ENCODE measurements around the gene NEK4.
"Not testable (repeated sequence)": the region's sequence is repeated elsewhere in the genome, so short reads cannot be mapped to it uniquely, and the experiment has no call there.

The NEK4 gene

DNA sequence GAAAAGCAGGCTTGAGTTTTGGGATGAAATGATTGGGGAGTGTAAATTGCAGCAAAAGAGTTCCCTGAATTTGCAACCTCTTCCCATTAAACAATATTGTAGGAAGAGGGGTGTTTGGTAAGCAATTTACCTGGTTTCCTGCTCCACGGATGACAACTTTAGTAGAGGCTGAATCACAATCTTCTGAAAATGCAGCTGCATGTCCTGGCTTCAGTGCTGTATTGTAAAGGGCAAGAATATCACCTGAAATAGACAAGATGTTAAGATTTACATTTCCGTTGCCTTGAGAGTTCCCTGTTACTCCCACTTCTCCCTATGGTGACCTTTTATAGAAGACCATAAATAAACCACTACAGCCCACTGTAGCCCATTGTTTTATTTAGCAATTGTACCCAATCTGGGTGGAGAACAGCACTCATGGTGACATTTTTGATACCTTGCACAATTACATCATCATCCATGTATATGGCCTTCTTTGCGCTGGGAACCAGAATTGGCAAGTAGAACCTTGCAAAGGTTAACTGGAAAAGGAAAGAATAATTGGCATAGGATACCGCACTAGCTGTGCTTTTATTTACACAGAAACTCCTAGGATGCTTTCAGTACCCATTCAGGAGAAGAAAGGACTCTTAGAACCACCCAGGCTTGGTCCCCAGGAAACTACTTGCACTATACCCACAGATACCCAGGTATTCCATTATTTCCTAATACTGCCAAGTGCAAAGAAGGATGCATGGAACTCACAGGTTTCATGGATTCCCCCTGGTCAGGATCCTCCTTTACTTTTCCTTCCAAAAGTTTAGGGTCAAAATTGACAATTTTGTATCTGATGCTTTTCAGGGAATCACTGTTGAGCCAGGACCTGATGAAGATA lies 74.7 kb downstream of the NEK4 start:
- no peak for DNase-seq

DNA sequence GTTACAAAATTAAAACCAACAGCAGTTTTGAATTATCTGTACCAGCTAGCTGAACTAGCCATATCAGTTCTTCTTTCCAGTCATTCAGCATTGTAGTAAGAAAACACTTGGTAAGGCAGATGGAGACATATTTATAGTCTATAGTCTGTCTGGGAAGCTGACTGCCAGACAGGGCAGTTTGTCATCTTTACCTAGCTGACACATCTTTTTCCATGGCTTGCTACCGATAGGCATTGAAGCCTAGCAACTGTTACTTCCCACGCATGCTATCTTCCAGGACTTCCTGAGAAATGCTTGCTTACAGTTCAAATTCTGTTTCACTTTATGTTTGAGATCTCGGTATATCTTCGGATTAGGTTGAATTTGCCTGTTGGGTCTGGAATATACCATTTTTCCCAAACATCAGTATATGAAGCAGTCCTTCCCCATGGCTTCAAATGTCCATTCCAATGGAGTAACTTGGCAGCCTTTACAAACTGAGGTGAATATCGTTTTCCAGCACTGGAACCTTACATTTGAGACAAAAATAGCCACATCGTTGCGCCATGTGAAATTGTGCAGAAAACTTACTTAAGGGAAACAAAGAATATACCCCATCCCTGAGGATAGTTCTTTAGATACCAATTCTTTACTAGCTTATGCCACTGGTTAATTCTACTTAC lies 76.1 kb downstream of the NEK4 start:
- no peak for DNase-seq

DNA sequence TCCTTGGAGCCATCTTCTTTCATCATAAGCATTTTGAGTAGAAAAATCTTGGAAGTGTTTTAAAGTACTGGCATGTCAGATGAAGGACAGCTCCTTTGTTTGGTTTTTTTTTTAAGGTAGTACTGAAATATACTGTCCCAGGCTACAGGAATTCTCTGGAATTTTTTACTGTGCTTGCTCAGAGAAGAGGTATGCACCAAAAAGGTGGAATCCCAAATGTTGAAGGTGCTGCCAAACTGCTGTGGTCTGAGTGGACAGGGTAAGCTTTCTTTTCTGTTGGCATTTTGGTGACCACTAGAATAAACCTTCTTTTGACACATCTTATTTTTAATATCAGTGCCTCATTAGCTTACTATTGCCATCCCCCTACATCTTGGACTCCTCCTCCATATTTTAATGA lies 77.7 kb downstream of the NEK4 start:
- no peak for DNase-seq

DNA sequence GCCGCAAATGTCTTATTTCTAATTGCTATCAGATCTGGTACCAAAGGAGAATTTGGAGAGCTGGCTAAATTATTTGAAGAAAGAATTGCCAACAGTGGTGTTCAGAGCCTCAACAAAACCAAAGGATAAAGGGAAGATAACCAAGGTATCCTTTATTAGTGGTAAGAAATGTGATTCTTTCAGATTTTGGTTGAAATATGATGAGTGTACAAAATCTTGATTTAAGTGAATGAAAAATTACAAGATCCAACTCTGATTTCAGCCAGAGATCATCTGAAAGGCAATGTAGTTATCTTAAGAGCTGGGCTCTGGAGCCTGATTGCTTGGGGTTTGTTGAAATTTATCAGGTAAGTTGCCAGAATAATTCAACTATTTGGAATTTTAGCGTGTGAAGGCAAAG lies 80.2 kb downstream of the NEK4 start:
- DNase-seq, result no peak

DNA sequence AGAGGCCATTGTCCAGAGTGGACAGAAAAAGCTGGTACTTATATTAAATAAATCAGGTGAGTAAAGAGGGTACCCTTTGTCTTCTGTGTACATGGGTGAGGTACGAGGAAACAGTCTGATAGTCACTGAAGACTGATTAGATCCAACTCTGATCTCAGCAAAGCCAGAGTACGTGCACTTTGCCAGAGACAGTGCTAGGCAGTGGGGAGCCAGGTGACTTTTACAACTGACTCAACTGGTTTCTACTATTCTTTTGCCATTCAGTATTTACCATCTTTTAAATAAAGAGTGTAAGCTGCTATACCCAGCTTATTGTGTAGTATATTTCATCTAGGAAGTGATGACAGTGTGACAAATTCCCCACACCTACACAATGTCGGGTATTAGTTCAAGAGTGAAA lies 81.6 kb downstream of the NEK4 start:
- no peak for DNase-seq

DNA sequence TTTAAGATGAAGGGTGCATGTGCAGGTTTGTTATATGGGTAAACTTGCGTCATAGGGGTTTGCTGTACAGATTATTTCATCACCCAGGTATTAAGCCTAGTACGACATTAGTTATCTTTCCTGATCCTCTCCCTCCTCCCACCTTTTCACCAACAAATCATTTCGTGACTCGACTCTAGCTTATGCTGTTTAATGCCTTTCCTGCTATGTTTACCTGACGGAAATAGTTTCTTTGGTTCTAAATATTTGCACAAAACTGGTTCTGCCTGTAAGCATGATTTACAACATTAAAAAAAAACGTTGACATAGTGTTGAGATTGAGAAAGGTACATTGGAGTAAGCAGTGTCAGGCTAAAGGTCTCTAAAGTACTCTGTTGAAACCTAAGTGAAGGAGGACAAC lies 82.5 kb downstream of the NEK4 start:
- DNase-seq, result no peak

DNA sequence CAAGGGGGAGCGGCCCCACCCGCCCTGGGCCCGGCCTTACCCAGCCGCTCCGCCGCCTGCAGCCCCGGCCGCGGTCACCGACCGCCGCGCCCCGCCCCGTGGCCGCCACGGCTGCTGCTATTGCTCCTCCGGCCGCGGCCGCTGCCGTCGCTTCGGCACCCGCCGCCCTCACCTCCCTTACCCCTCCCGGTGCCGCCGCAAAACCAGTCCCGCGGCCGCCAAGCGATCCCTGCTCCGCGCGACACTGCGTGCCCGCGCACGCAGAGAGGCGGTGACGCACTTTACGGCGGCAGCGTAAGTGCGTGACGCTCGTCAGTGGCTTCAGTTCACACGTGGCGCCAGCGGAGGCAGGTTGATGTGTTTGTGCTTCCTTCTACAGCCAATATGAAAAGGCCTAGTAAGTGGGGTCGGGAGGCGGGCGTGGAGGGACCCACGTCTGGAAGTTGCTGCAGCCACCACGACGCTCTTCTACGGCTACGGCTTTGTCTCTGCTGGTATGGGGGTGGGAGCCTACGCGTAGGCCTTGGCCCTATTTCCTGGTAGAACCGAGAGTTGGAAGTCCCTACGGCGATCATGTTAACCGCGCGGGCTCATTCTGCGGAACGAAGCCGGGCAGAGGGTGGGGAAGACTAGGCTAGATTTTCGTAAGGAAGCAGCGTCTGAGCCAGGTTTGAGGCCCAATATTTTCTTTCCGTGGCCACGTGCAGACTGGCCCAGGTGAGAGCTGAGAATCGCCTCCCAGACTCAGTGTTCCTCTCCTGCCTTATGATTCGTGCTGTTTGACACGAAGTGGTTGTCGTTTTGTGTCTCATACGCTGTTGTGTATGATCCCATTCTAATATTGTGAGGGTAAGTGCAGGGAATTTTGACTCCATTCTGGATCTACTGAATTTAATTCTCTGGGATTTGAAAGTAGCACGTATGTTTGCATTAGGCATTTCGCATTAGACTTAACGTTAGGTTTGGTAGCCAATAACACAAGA lies 84.7 kb downstream of the NEK4 start, which contains the start of the genes GNL3 and PBRM1:
Gene GNL3 (plus strand): TSS at position 324 of the 983 bp plus-strand sequence. CDS start 61 bp downstream, at position 385.
Gene PBRM1 (minus strand): TSS at position 205 of the 983 bp plus-strand sequence.
- DNase-seq, result peak; percentile 95

- DNase-seq, result peak; percentile 94
Observed at GRCh38 chr3:52685285-52685708, 85.4 kb downstream of the NEK4 start.

- no peak for DNase-seq
Observed at GRCh38 chr3:52684184-52684583, 86.6 kb downstream of the NEK4 start.

DNA sequence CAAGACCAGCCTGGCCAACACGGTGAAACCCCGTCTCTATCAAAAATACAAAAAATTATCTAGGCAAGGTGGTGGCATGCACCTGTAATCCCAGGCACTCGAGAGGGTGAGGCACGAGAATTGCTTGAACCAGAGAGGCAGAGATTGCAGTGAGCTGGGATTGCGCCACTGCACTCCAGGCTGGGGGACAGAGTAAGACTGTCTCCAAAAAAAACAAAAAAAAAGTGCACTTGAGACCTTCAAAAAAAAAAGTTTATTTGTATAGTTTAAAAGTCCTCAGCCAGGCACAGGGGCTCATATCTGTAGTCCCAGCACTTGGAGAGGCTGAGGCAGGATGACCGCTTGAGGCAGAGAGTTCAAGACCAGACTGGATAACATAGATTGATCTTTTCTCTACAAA lies 87.1 kb downstream of the NEK4 start:
- no peak for DNase-seq

- no peak for DNase-seq
Observed at GRCh38 chr3:52682016-52682415, 88.7 kb downstream of the NEK4 start.

DNA sequence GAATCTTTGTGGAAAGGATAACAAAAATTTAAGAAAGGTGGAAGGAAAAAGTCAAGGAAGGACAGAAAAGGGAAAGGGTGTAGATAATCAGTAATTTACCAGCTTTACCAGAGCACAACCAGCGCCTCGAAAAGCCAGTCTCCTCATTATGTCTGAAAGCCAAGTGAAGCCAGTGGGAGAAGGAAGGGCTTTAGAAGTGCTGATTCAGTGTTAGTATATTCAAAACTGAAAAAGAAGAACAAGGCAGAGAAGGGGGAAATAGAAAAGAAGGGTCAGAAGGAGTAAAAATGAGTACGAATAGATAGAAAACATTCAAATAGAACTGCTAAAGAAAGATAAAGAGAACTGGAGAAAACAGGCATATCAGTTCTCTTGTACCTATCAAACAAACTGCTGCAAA lies 89.1 kb downstream of the NEK4 start:
- no peak for DNase-seq

GRCh38 chr3:52679811-52680210 lies 90.9 kb downstream of the NEK4 start:
- no peak for DNase-seq

DNA sequence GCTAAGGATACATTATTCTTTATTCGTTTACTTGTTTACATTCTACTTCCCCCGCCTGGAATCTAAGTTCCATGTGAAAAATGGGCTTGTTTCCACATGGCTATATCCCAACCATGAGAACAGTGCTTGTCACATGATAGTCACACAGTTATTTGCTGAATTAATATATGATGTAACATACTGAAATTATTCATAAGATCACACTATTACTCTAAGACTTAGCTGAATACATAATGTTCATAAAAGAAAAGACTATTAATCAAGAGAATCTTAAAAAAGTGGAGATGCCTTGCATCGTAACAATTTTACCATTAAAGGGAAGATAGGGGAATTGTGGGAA lies 91.6 kb downstream of the NEK4 start:
- DNase-seq, result no peak

GRCh38 chr3:52678265-52679198 lies 92.2 kb downstream of the NEK4 start:
- DNase-seq, result no peak

- DNase-seq, result not testable (repeated sequence)
Observed at GRCh38 chr3:52676201-52676600, 94.5 kb downstream of the NEK4 start.

DNA sequence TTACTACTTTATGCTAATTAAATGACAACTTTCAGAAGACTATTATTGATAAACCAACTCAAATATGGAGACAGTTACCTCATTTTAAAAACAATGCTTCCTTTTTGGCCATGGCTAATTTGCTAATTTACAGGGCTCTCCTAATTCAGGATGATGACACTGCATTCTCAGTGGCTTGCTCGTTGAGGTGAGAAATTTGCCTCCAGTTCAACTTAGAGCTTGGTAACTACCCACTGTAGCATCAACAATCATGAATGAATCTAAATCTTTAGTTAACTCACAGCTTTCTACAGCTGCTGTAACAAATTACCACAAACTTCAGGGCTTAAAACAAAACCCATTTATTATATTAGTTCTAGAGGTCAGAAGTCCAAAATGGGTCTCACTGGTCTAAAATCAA lies 99.1 kb downstream of the NEK4 start:
- no peak for DNase-seq

DNA sequence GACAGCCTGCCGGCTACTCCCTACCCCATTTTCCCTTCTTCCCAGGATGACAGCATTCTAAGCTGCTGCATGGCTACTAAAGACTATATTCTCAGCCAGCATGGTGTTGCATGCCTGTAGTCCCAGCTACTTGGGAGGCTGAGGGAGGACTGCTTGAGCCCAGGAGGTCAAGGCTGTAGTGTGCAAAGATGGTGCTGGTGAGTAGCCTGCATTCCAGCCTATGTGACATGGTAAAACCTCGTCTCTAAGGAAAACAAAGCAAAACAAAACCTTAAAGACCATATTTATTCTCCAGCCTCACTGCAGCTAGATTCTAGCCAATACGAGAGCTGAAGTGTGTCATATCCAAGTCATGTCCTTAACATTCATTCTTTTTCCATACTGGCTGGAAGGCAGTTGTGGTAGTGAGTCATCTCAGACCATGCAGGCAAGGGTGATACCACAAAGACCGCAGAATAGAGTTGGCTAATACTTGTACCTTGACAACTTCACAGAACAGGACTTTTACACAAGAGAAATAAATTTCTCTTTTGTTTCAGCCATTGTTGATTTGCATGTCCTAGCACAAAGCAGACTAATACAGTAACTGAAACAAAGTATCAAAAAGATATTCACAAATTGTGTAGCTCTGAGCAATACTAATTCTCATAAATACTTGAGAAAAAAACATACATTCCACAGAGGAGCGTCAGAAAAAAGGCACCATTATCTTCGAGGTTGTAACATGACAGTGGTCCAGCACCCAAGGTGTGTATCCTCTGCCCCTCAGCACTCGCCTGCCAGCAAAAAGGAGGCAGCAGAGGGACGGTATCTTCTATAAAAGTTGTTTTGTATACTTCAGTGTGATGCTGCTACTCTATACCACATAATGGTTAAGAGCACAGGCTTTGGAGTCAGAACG lies 99.9 kb downstream of the NEK4 start:
- peak; percentile 43 for DNase-seq

DNA sequence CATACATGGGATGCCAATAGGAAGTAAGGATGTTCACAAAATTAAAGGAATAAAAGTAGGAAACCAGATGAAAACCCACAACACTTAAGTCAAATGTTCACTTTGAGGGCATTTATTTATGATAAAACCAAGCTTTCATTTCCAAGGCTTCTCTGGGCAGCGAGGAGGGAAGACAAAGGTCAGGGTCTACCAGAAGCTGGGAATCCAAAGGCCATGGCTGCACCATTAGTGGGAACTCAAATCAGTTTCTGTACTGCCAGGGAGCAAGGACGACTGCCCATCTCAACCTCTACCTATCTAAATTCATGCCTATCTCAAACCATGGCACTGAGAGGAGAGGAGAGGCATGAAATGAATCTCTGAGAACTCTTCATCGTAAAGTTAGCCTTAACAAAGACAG lies 107.6 kb downstream of the NEK4 start:
- no peak for DNase-seq

DNA sequence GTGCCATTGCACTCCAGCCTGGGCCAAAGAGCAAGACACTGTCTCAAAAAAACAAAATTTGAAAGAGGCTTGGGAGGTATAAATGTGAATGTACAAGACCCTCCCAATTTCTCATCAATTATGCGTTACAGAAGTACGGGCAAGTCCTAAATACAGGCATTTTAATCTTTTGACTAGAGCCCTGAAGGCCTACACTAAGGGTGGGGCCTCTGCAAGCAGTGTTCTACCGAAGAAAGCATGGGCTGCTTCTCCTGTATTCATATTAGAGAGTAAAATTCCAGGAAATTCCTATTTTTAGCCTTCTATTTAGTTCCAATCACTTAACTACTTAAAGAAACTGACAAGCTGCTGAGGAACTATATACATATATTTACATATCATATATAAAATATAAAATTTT lies 110.7 kb downstream of the NEK4 start:
- no peak for DNase-seq
